Activated T-cell treated with anti-CD3 and anti-CD28 coated beads for 48 hours (primary cell): ENCODE results near the gene KCND3.
A peak's percentile ranks its signal among the peaks of the same experiment; 100 is the strongest.
"Not testable (repeated sequence)": the region's sequence is repeated elsewhere in the genome, so short reads cannot be mapped to it uniquely, and the experiment has no call there.

Source experiments
- DNase-seq: peaks from one replicate; pipeline ENCODE4 v3.0.0-alpha.2; 2020; ENCODE audit warnings: low read depth

The KCND3 gene

GRCh38 chr1:111775966-111776365, 213.5 kb downstream of the KCND3 start:
- no peak for DNase-seq

DNA sequence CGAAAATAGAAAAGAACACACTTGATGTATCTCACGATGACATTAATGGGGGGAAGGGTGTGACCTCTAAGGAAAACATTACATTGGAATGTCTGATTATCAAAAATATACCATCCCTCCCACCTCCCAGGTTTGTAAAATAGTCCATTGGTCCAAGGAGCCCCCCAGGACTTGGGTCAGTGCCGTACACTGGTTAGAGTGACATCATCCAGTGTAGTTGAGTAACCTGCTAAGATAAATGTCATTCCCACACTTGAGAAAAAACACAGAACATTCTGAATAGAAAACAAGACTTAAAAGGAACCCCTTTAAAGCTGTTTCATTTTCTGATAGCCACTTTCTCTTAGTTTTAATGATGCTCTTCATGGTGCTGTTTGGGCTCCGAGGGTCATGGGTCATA, 218.6 kb downstream of the KCND3 start:
- DNase-seq, result no peak

GRCh38 chr1:111769517-111770146, 219.8 kb downstream of the KCND3 start:
- DNase-seq, result no peak

GRCh38 chr1:111768625-111769024, 220.8 kb downstream of the KCND3 start:
- no peak for DNase-seq

- DNase-seq, result no peak
Measured at GRCh38 chr1:111768023-111768422, 221.4 kb downstream of the KCND3 start.

DNA sequence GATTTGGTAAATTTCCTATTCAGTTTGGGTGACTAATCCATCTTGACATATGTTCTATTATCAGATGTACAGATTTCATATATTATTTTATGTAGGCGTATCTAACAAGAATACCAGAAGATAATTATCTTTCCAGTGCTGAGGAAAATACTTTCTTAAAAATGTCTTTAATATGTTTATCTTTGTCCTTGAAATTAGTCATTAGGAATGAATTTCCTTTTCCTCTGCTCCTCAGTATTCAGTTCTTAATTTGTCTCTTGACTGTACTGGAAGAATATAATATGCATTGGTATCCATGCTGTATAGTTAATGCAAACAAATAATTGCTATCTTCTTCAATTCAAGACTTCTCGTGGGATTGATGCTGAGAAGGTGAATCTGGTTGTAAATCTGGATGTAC, 227.1 kb downstream of the KCND3 start:
- DNase-seq, result no peak

GRCh38 chr1:111761717-111762116, 227.8 kb downstream of the KCND3 start:
- DNase-seq, result no peak

DNA sequence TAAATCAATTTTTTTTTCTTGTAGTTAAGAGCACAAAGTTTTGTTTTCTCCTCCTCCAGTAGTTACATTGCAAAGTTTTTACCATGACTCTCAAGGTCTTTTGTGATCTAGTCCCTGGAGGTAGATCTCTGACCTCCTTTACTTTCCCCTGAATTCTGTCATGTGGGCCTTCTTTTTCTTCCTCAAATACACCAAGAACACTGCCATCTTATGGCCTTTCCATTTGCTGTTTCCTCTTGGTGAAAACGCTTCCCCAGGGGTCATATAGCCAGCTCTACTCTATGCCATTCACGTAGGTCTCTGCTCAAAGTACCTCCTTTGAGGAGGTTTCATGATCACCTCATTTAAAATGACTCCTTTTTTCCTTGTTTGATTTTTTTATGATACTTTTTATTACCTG, 231.1 kb downstream of the KCND3 start:
- DNase-seq, result no peak

GRCh38 chr1:111756124-111756513, 233.3 kb downstream of the KCND3 start:
- DNase-seq, result no peak

- DNase-seq, result peak; percentile 93
Measured at GRCh38 chr1:111755331-111756123, 233.9 kb downstream of the KCND3 start, which contains the start of gene DDX20. DDX20 (plus strand) TSS chr1:111755901; CDS start chr1:111755925, 24 bp downstream.

DNA sequence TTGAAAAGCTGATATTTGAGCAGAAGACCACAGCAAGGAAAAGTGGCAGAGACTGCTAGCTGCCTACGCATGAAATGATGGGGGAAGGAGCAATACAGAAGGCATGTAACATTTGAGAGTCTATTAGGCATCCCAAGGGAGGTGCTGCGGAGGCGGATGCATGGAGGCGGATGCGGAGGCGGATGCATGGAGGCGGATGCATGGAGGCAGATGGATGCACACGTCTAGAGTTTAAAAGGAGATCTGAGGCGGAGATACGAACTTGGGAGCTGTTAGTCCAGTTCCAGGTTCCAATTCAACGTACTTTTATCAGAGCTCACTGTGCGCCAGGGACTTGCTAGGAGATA, 234.5 kb downstream of the KCND3 start:
- DNase-seq, result no peak

DNA sequence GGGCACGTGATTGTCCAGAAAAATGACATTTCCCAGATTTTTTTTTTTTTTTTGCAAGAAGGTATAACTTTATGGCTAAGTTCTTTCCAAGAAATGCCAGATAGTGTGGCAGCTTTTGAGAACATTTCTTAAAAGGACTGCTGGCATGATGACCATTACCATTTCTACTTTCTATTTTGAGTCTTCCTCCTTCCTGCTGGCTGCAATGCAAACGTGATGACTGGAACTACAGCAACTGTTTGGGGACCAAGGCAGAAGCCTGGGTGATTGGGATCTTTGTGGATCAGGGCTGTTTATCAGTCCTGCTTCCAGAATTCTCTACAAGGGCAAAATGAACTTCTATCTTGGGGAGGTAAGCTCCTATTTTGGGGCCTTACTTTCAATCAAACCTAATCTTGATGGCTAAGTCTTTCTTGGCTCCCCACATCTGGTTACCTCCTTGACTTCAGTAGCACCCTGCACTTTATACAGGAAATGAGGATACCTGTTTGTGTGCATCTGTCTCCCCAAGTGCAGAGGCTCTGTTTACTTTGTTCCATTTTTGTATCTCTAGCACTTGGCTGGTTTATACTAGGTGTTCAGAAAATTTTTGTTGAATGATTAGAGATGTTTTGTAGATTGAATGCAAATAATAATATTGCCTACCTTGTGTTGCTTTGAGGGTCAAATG, 237.4 kb downstream of the KCND3 start:
- DNase-seq, result no peak

DNA sequence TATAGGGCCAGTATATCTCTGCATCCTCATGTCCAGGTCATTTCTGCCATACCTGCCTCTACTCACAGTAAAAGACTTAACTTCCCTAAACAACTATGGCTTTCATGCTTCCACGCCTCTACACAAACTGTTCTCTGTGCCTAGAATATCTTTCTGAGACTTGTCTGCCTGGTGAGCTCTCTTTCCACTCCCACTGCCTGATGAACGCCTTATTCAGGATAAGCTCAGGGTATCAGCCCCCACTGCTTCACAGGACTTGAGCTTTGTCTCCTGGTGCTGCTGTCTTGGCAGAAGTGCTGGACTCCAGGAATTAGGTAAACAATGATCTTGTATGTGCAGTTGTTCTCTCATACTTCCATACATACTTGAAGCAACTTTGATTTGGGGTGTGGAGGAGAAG, 238.6 kb downstream of the KCND3 start:
- no peak for DNase-seq

DNA sequence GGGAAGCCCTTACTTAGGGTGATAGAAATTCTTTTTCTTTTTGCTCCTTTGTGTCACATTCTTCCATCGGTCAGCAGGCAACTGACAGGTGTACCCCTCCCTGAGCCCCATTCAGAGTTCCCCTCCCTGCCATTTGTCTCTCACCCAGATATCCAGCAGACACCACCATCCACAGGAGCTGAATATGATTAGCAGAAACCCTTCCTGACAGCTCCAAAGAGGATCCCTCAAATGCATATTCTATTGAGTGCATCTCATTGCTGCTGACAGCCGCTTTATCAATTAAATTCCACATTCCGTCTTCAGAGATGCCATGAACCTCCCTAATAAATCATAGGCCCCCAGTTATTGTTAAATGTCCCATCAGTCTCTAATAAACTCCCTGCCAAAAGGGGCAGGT, 239.8 kb downstream of the KCND3 start:
- DNase-seq, result no peak

DNA sequence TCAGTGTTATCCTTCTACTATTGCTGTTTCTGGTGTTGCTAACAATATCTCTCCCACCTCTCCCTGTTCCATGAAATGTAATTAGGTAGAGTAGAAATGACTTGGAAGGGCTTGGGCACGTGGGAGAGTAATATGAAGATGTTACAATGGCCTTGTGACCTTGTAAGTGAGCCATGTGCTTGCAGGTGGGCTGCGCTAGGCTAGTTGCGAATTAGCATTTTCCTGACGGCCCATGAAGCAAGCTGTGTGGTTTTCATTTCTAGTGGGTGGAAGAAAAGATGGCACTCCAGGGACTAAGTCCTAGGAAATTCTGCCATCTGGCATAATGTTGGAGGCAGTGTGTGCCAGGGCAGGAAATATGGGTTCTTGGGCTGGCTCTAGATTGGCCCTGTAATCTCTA, 241.5 kb downstream of the KCND3 start:
- no peak for DNase-seq

- peak; percentile 50 for DNase-seq
Measured at GRCh38 chr1:111747282-111747734, 242.2 kb downstream of the KCND3 start.

DNA sequence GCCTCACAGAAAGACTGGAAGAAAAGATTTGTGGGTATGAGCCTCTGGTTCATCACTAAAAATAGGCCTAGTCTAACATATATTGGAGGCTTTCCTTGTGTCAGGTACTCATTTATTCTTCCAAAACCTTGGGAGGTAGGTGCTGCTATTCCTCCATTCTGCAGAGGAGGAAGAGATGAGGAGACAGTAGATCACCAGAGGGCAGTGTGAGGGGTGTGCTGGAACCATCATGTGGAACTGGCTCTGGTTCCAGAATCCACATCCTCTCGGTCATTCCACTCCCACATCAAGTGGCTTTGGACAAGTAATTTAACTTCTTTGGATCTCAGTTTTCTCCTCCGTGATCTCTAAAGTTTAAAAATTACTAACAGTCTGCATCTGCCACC, 242.9 kb downstream of the KCND3 start:
- no peak for DNase-seq

DNA sequence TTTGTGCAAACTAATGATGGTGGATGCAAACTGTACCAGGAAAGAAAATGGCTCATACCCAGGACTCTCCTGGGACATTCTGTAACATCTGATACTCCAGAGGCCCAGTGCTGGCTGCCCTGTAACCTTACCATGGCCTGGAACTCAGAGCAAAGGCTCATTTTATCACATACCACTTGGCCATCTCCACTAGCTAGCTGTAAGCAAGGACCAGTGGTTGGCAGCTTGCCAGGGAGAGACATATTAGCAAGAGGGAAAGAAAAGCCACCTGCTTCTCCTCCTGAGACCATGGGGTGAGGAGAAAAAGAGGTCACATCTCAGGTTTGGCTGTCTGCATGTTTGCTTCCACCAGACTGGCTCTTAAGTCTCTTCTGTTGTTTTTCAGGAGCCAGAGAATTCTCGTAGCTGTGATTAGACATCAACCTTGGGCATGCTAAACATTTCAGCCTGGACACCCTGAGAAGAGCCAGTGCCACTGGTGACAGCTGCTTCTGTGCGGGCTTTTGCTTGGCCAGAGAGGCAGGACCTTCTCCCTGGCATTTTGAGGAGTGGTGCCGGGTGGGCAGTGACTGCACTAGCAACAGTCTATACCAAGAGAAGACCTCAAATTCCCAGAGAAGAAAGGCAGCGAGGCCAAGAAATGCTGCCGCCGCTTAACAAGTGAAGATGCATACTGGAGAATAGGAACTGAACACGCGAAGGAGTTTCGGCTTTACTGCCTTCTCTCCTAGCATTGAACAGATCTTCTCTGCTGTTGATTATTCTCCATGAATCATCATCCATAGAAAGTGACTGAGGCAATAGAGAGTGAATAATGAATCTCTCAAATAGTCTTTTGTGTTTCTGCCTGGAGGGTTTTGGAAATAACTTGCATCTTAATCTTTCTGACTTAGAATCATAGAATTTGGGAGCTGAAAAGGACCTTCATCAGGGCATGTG, 243.5 kb downstream of the KCND3 start:
- no peak for DNase-seq

DNA sequence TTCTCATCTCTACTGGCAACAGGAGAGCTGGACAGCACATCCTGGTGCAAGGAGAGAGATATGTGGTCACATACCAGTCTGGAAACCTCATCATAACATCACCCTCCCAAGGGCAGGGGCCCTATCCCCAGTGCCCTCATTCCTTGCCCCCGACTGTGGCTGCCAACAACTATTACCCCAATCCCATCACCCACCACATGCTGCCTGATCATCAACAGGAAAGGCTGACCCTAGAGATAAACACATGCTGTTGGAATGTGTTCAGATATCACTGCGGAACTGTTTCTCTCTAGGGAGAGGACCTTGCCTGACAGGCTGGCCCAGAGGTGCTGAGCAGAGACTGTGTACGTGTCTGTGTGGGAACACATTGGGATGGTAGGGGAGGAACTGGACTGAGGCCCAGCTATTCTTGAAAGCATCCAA, 245.8 kb downstream of the KCND3 start:
- no peak for DNase-seq

GRCh38 chr1:111742938-111743549, 246.4 kb downstream of the KCND3 start:
- DNase-seq, result no peak

- not testable (repeated sequence) for DNase-seq
Measured at GRCh38 chr1:111742292-111742691, 247.2 kb downstream of the KCND3 start.
